ENCODE measurements around the gene UFD1.
A peak's percentile ranks its signal among the peaks of the same experiment; 100 is the strongest.

UFD1 gene

DNA sequence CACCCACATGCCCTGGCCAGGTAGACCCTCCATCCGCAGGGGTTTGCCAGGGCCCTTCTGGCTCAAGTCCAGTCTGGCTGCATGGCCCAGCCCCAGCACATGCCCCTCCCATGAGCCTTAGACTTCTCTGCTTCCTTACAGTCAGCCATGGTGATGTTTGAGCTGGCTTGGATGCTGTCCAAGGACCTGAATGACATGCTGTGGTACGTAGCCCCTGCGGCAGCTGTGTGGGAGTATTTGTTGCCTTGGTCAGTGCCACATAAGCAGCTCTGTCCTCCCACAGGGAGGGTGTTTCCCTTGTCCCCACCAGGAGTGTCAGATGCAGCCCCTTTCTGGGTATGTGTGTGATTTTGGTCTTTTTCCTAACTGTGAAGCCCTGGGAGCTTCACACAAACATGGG, 18.3 kb upstream of the UFD1 start:
- Histone ChIP-seq H3K27me3 (ENCODE audit: low read depth) (no peaks in the 10 kb centered on the region), H3K4me3 (no peak overlapping the region), H3K36me3 (replicated peaks) (peaks cover 71% of the 10 kb centered on the region), H3K9me3 (no peaks in the 10 kb centered on the region), H3K4me1 (no peaks in the 10 kb centered on the region)
- no peak for DNase-seq (ENCODE audit: low spot score in 2 of 2)
- in situ Hi-C loops (cut with MboI; ENCODE audit: low sequenced_read_pairs) = no loop called here

DNA sequence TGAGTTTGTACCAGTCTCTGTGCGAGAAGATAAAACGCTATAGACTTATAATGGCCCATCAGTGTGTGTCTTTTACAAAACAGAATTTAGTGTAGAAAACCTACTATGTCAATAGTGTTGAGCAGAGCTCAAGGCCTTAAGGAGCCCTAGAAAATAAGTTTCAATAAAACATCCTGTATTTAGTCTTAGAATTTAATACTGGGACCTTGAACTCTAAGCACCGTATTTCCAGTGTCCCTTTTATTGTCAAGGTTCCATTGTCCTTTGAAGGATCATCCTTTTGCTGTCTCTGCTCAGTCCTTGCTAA, 17.3 kb upstream of the UFD1 start:
- H3K9me3 ChIP-seq = no peaks in the 10 kb centered on the region
- in situ Hi-C loops (cut with MboI; ENCODE audit: low sequenced_read_pairs) = no loop called here
- H3K27me3 ChIP-seq (ENCODE audit: low read depth) = no peaks in the 10 kb centered on the region
- H3K4me1 ChIP-seq = no peaks in the 10 kb centered on the region
- no peak overlapping the region for H3K4me3 ChIP-seq
- DNase-seq (ENCODE audit: low spot score in 2 of 2) = no peak
- H3K36me3 ChIP-seq (replicated peaks) = peaks cover 79% of the 10 kb centered on the region

DNA sequence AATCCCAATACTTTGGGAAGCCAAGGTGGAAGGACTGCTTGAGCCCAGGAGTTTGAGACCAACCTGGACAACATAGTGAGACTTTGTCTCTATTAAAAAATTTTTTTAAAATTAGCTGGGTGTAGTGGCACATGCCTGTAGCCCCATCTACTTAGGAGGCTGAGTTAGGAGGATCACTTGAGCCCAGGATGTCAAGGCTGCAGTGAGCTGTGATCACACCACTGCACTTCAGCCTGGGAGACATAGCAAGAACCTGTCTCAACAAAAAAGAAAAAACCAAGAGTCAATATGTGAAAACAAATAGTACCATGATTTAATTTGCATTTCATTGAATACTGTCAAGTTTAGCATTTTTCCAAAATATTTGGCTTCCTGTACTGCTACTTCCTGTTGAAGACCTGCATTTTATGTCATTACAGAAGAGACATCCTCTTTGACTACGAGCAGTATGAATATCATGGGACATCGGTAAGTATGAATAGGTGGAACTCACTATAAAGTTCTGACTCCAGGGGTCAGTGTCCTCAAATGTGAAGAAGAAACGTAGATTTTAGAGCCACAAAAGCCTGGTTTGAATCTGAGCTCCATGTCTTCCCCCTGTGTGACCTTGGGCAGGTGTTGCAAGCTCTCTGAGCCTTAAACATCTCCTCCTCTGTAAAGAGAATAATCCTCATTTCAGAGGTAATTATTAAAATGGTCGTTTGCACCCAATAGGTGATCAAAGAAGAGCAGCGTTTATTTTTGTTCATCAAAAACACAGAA, 16.8 kb upstream of the UFD1 start:
- in situ Hi-C loops (cut with MboI; ENCODE audit: low sequenced_read_pairs) = no loop called here
- Histone ChIP-seq H3K9me3 (no peaks in the 10 kb centered on the region), H3K4me3 (no peak overlapping the region), H3K27me3 (ENCODE audit: low read depth) (no peaks in the 10 kb centered on the region), H3K4me1 (no peaks in the 10 kb centered on the region), H3K36me3 (replicated peaks) (peaks cover 83% of the 10 kb centered on the region)
- no peak for DNase-seq (ENCODE audit: low spot score in 2 of 2)

DNA sequence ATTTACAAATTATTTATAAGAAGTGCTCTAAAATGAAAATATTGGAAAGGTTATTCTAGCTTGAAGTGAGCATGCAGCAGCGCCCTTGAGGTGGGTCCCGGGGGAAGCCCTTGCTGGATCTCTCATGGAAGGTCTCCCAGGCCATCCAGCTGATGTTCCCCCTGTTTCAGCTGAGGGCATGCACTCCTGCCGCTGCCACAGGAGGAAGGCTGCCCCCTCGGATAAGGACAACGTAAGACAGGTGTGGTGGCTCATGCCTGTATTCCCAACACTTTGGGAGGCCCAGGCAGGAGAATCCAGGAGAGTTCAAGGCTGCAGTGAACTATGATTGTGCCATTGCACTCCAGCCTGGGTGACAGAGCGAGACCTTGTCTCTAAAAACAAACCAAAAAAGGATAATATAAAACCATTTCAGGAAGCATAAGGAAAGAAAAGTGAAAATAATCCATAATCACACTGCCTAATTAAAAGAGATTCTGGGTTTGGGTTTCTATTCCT, 15.7 kb upstream of the UFD1 start:
- Histone ChIP-seq H3K36me3 (replicated peaks) (peaks cover 88% of the 10 kb centered on the region), H3K4me1 (no peaks in the 10 kb centered on the region), H3K27me3 (ENCODE audit: low read depth) (no peaks in the 10 kb centered on the region), H3K9me3 (no peaks in the 10 kb centered on the region), H3K4me3 (no peak overlapping the region)
- in situ Hi-C loops (cut with MboI; ENCODE audit: low sequenced_read_pairs) = no loop called here
- no peak for DNase-seq (ENCODE audit: low spot score in 2 of 2)

DNA sequence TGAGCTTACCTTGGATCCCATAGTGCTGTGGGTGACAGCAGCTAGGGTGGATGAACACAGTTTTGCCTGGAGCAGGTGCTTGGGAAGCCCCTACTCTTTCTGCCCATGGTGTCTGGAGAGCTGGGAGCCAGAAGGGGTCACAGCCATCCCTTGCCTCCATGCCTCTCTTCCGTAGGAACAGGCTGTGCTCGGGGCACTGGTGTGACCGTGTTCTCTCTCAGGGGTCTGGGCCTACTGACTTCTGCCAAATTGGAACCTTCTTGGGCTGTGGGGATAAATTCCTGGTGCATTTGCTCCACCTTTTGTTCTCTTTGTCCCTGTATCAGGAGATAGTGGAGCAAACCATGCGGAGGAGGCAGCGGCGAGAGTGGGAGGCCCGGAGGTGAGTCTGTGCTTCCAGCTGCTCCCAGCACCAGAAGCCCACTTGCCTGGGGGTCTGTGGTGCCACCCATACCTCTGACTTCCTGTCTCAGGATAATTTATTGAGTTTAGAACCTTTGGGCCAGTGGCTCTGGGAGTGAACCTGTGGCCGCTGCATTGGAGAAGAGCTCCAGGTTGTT, 15.1 kb upstream of the UFD1 start:
- Histone ChIP-seq H3K9me3 (no peaks in the 10 kb centered on the region), H3K4me3 (no peak overlapping the region), H3K4me1 (no peaks in the 10 kb centered on the region), H3K36me3 (replicated peaks) (peaks cover 88% of the 10 kb centered on the region), H3K27me3 (ENCODE audit: low read depth) (no peaks in the 10 kb centered on the region)
- DNase-seq (ENCODE audit: low spot score in 2 of 2) = no peak
- in situ Hi-C loops (cut with MboI; ENCODE audit: low sequenced_read_pairs) = no loop called here

DNA sequence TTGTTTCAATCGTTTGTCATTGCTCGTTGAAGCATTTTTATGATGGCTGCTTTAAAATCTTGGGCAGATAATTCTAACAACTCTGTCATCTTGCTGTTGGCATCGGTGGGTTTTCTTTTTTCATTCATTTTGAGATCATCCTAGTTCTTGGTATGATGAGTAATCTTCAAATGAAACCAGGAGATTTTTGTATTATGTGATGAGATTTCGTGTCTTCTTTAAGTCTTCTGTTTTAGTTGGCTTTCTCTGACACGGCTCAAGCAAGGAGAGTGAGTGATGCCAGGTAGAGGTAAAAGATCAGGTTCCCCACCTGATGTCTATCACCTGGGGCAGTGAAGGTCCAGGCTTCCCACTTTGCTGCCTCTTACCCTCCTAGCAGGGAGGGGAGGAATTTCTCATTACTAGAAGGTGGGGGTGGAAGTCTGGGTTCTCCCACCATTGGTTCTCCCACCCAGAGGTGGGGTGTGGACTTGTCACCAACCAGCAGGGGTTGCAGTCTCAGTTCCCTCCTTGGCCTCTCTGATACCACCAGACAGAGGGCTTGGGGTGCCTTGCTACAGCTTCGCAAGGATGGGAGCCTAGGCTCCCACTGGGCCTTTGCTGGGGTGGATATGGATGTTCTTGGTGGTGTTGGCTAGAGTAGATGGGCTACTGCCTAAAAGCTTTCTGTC, 13.6 kb upstream of the UFD1 start:
- Histone ChIP-seq H3K4me1 (no peaks in the 10 kb centered on the region), H3K27me3 (ENCODE audit: low read depth) (no peaks in the 10 kb centered on the region), H3K36me3 (replicated peaks) (peaks cover 89% of the 10 kb centered on the region), H3K9me3 (no peaks in the 10 kb centered on the region), H3K4me3 (no peak overlapping the region)
- in situ Hi-C loops (cut with MboI; ENCODE audit: low sequenced_read_pairs) = no loop called here
- no peak for DNase-seq (ENCODE audit: low spot score in 2 of 2)

DNA sequence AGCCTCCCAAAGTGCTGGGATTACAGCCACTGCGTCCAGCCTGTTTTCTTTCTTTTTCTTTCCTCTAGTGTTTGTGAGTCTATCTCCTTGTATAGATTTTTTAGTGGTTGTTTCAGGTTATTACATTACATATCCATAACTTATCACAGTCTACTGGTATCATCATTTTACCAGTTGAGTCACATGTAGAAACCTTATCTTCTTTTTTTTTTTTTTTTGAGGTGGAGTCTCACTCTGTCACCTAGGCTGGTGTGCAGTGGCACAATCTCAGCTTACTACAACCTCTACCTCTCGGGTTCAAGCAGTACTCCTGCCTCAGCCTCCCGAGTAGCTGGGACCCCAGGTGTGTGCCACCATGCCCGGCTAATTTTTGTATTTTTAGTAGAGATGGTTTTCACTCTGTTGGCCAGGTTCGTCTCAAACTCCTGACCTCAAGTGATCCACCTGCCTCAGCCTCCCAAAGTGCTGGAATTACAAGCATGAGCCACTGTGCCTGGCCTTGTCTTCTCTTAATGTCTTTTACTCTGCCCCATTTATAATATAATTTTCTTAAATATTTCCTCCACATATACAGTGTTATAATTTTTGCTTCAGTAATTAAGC, 11.7 kb upstream of the UFD1 start:
- H3K27me3 ChIP-seq (ENCODE audit: low read depth) = no peaks in the 10 kb centered on the region
- in situ Hi-C loops (cut with MboI; ENCODE audit: low sequenced_read_pairs) = no loop called here
- H3K4me1 ChIP-seq = no peaks in the 10 kb centered on the region
- no peaks in the 10 kb centered on the region for H3K9me3 ChIP-seq
- peaks cover 89% of the 10 kb centered on the region for H3K36me3 ChIP-seq (replicated peaks)
- H3K4me3 ChIP-seq = no peak overlapping the region
- no peak for DNase-seq (ENCODE audit: low spot score in 2 of 2)

DNA sequence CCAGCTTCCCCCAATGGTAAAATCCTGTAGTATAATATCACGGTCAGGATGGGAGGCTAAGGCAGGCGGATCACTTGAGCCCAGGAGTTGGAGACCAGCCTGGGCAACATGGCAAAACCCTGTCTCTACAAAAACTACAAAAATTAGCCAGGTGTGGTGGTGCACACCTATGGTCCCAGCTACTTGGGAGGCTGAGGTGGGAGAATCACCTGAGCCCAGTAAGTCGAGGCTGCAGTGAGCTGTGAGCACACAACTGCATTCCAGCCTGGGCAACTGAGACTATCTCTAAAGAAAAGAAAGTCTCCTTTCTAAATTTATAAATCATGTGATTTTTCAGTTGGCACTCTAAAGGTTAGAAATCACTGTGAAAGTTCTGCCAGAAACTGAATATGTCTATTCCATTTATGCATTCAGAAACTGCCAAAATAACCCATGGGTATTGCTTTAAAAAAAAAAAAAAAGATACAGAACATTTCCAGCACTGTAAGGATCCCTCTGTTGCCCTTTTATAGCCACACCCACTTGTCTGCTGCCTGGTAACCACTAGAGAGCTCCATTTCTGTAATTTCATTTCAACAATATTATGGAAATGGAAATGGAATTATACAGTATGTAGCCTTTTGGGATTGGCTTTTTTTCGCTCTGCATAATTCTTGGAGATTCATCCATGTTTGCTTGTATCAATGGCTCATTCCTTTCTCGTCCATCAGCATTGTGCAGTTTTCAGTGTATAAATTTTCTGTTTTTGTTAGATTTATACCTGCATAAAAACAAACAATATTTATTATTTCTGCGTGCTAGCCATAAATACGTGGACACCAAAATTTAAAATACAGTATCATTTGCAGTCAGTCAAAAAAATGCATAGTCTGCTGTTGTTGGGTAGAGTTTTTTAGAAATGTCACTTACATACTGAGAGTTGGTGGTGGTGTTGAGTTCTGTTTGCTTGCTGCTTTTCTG, 10.2 kb upstream of the UFD1 start:
- Histone ChIP-seq H3K4me3 (no peak overlapping the region), H3K4me1 (no peaks in the 10 kb centered on the region), H3K27me3 (ENCODE audit: low read depth) (no peaks in the 10 kb centered on the region), H3K9me3 (no peaks in the 10 kb centered on the region), H3K36me3 (replicated peaks) (peaks cover 88% of the 10 kb centered on the region)
- DNase-seq (ENCODE audit: low spot score in 2 of 2) = no peak
- in situ Hi-C loops (cut with MboI; ENCODE audit: low sequenced_read_pairs) = no loop called here

DNA sequence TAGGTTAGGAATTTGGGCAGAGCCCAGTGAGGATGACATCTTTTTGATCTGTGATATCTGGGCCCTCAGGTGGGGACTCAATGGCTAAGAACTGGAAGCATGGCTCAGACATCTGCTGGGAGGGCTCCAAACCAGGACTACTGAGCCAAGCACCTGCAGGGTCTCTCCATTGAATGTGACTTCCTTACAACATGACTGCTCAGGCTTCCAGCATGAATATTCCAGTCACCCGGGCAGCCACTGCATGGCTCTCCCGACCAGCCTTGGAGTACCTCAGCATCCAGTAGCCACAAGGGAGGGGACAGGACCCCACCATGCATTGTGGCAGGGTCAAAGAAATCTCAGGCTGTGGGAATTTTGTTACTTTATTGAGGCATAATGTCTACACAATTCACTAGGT, 9.3 kb upstream of the UFD1 start:
- Histone ChIP-seq H3K36me3 (replicated peaks) (peaks cover 88% of the 10 kb centered on the region), H3K9me3 (no peaks in the 10 kb centered on the region), H3K4me3 (no peak overlapping the region), H3K27me3 (ENCODE audit: low read depth) (no peaks in the 10 kb centered on the region), H3K4me1 (no peaks in the 10 kb centered on the region)
- in situ Hi-C loops (cut with MboI; ENCODE audit: low sequenced_read_pairs) = no loop called here
- no peak for DNase-seq (ENCODE audit: low spot score in 2 of 2)

DNA sequence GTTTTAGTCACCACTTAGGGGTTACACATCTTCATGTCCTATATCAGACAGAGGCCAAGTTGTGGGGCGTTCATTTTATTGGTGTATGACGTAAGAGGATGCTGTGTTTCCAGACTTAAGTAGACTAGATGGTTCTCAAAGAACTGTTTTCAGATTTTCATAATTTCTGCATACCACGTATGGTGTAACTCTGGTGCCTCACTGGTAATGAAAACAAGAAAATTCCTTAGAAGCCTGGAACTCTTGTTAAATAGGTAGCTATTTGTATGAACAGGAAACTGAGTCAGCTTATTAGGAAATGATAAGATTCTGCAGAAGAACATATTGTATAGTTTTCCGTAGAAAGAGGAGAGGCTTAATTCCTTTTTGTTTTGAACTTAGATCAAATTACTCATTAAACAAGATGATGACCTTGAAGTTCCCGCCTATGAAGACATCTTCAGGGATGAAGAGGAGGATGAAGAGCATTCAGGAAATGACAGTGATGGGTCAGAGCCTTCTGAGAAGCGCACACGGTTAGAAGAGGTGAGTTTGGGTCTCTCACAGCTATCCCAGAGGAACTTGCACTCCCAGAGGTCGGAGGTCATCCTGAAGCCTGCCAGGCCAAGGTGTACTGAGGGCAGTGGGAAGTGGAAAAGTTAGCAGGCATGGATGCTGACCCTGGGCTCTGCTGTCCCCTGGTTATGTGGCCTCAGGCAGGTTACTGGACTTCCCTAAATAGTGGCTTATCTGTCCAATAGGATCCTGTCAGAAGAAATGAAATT, 4.7 kb upstream of the UFD1 start:
- no peak for DNase-seq (ENCODE audit: low spot score in 2 of 2)
- in situ Hi-C loops (cut with MboI; ENCODE audit: low sequenced_read_pairs) = no loop called here
- peaks cover 72% of the 10 kb centered on the region for H3K36me3 ChIP-seq (replicated peaks)

DNA sequence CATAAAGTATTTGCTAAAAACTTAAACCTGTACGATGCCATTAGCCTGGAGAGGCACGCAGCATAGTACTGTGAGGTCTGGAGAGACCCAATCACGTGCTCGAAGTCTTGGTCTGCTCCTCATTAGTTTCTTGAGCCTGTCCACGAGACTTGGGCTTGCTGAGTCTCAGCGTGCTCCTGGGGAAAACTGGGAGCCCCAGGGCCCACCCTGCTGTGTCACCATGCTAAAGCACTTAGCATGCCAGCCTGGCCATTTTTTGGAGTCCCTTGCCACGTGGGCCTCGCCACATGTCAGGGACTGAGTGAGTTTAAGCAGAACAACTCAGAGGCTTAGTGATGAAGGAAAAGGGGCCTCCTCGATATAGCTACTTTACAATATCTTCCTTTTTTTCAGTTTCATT, 3.3 kb upstream of the UFD1 start:
- in situ Hi-C loops (cut with MboI; ENCODE audit: low sequenced_read_pairs) = no loop called here
- H3K36me3 ChIP-seq (replicated peaks) = peaks cover 61% of the 10 kb centered on the region
- no peaks in the 10 kb centered on the region for H3K9me3 ChIP-seq
- H3K4me1 ChIP-seq = peaks cover 1% of the 10 kb centered on the region
- no peak overlapping the region for H3K4me3 ChIP-seq
- no peak for DNase-seq (ENCODE audit: low spot score in 2 of 2)
- no peaks in the 10 kb centered on the region for H3K27me3 ChIP-seq (ENCODE audit: low read depth)

More for the DNA sequence above, 4.7 kb upstream of the UFD1 start:
- Histone ChIP-seq H3K4me1 (no peaks in the 10 kb centered on the region; the same call in 1 of the 2 replicates), H3K9me3 (no peaks in the 10 kb centered on the region), H3K4me3 (no peak overlapping the region), H3K27me3 (ENCODE audit: low read depth) (no peaks in the 10 kb centered on the region)

DNA sequence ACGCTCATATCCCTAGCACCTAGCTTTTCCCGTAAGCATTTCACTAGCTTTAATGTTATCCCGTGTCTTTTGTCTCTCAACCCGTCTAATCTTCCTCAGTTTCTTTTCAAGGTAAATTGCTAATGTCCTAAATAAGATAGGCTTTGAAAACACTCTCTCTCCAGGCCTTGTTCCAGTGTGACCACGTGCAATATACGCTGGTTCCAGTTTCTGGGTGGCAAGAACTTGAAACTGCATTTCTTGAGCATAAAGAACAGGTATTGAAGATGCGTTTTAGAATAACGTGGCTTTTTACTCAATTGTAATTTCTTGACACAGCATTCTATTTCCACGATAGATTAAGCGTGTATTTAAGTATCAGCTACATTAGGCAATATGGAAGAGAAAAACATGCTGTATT, 1.8 kb upstream of the UFD1 start:
- in situ Hi-C loops (cut with MboI; ENCODE audit: low sequenced_read_pairs) = no loop called here
- no peak for DNase-seq (ENCODE audit: low spot score in 2 of 2)
- H3K27me3 ChIP-seq (ENCODE audit: low read depth) = no peaks in the 10 kb centered on the region
- H3K9me3 ChIP-seq = no peaks in the 10 kb centered on the region
- peak overlapping the region; percentile 92 for H3K4me3 ChIP-seq
- peaks cover 49% of the 10 kb centered on the region for H3K36me3 ChIP-seq (replicated peaks)
- peaks cover 5% of the 10 kb centered on the region for H3K4me1 ChIP-seq

DNA sequence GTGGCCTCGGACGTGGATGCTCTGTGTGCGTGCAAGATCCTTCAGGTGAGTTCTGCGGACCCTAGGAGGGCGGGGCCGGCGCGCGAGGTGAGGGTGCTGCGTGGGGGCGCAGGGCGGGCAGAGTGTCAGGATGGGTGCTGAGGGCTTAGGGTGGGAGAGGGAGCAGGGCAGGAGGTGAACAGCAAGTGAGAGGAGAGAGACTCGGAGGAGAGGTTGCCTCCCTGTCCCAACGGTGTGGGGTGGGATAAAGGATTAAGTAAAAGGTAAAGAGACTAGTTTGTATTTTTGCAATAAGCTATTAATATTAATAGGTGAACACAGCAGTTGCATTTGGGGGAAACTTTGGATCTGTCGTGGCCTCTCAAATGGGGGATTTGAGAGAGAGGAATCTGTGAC, 1.2 kb upstream of the UFD1 start:
- peaks cover 49% of the 10 kb centered on the region for H3K36me3 ChIP-seq (replicated peaks)
- H3K4me3 ChIP-seq = peak overlapping the region; percentile 92
- in situ Hi-C loops (cut with MboI; ENCODE audit: low sequenced_read_pairs) = no loop called here
- H3K9me3 ChIP-seq = no peaks in the 10 kb centered on the region
- DNase-seq (ENCODE audit: low spot score in 2 of 2) = peak in 1 of 2 experiments; percentile 43
- H3K4me1 ChIP-seq = peaks cover 5% of the 10 kb centered on the region
- H3K27me3 ChIP-seq (ENCODE audit: low read depth) = no peaks in the 10 kb centered on the region

Measured in HAP-1 (cell line).